ENCODE data around the gene SPSB1.

SPSB1 gene

DNA sequence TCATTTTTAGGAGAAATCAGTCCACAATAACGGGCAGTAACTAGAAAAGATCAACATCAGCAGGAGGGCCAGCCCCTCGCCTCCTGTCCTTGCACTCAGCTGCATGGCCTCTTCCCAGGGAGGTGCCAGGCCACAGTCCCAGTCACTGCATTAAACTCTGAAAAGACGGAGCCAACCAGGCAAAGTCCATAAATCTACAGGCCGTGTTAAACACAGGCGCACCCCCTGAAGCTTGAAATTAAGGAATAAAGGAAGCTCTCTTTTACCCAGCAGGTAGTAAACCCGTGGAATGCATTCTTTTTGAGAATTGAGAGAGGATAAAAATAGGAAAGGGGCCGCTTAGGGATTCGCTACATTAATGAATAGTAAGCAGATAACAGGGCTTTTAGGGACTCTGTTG, 39.7 kb upstream of the SPSB1 start:
- H3F3A ChIP-seq (ENCODE audit: insufficient read depth, low read length): no peaks in the 10 kb centered on the region
- H2AFZ ChIP-seq (ENCODE audit: low read length): no peak overlapping the region
- no peaks in the 10 kb centered on the region for H3K9me2 ChIP-seq (replicated peaks; ENCODE audit: insufficient read depth, low read length)
- H3K79me2 ChIP-seq (ENCODE audit: low read length): no peaks in the 10 kb centered on the region
- H4K20me1 ChIP-seq (ENCODE audit: insufficient read depth, low read length): no peaks in the 10 kb centered on the region
- TF ChIP-seq EZH2phosphoT487 (IDR thresholded peaks at IDR 0.05; ENCODE audit: low read length) (no peak), EZH2 (optimal IDR thresholded peaks at IDR 0.05; ENCODE audit: low read depth, low read length) (no peak)
- TF ChIP-seq, protein P1, sequence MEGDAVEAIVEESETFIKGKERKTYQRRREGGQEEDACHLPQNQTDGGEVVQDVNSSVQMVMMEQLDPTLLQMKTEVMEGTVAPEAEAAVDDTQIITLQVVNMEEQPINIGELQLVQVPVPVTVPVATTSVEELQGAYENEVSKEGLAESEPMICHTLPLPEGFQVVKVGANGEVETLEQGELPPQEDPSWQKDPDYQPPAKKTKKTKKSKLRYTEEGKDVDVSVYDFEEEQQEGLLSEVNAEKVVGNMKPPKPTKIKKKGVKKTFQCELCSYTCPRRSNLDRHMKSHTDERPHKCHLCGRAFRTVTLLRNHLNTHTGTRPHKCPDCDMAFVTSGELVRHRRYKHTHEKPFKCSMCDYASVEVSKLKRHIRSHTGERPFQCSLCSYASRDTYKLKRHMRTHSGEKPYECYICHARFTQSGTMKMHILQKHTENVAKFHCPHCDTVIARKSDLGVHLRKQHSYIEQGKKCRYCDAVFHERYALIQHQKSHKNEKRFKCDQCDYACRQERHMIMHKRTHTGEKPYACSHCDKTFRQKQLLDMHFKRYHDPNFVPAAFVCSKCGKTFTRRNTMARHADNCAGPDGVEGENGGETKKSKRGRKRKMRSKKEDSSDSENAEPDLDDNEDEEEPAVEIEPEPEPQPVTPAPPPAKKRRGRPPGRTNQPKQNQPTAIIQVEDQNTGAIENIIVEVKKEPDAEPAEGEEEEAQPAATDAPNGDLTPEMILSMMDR (IDR thresholded peaks at IDR 0.05; ENCODE audit: low read length): no peak
- H3K4me2 ChIP-seq (ENCODE audit: low read depth, low read length): no peak overlapping the region
- H3K9ac ChIP-seq (ENCODE audit: low read length): no peak overlapping the region
- no peak overlapping the region for H3K4me3 ChIP-seq (ENCODE audit: low read length)
- no peak overlapping the region for H3K27ac ChIP-seq (ENCODE audit: low read length)
- no peak for DNase-seq
- no peaks in the 10 kb centered on the region for H3K9me3 ChIP-seq (replicated peaks; ENCODE audit: insufficient read depth, low read length)
- H3K36me3 ChIP-seq (replicated peaks; ENCODE audit: insufficient read depth, low read length): no peaks in the 10 kb centered on the region
- no peaks in the 10 kb centered on the region for H3K4me1 ChIP-seq (ENCODE audit: low read length)
- H3K27me3 ChIP-seq (replicated peaks; ENCODE audit: insufficient read depth, low read length): no peaks in the 10 kb centered on the region

DNA sequence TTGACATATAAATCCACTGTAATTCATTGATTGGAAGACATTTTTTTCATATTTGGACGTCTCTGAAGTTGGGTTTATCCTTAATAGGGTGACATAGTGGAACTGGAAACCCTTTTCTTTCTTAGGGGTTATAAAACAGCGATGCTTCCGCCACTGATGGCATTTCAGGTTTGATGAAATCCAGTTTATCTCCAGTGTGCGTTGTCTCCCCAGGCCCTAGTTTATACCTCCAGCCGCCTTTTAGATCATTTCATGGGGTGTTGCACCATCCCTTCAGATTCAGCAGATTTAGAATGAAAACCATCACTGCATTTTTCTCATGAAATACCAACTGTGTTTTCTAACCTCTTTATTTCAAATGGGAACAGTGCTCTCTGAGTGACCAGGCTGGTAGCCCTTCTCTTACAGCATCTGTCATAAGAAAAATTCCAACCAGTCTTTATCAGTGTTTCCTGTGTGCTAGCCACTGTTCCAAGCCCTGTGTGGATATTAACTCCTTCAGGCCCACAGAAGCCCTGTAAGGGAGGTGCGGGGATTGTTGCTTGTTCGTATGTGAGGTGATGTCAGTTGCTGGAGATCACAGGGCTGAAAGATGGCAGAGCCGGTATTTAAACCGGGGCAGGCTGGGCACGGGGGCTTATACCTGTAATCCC, 39.1 kb upstream of the SPSB1 start:
- H3K27me3 ChIP-seq (replicated peaks; ENCODE audit: insufficient read depth, low read length): no peaks in the 10 kb centered on the region
- no peak overlapping the region for H3K27ac ChIP-seq (ENCODE audit: low read length)
- H3K79me2 ChIP-seq (ENCODE audit: low read length): no peaks in the 10 kb centered on the region
- H3K4me3 ChIP-seq (ENCODE audit: low read length): no peak overlapping the region
- no peak overlapping the region for H3K9ac ChIP-seq (ENCODE audit: low read length)
- no peaks in the 10 kb centered on the region for H3F3A ChIP-seq (ENCODE audit: insufficient read depth, low read length)
- H3K9me2 ChIP-seq (replicated peaks; ENCODE audit: insufficient read depth, low read length): no peaks in the 10 kb centered on the region
- TF ChIP-seq EZH2phosphoT487 (IDR thresholded peaks at IDR 0.05; ENCODE audit: low read length) (no peak), EZH2 (optimal IDR thresholded peaks at IDR 0.05; ENCODE audit: low read depth, low read length) (no peak)
- TF ChIP-seq, protein P1 (IDR thresholded peaks at IDR 0.05; ENCODE audit: low read length): no peak
- no peak overlapping the region for H2AFZ ChIP-seq (ENCODE audit: low read length)
- no peak for DNase-seq
- no peaks in the 10 kb centered on the region for H4K20me1 ChIP-seq (ENCODE audit: insufficient read depth, low read length)
- no peaks in the 10 kb centered on the region for H3K36me3 ChIP-seq (replicated peaks; ENCODE audit: insufficient read depth, low read length)
- no peak overlapping the region for H3K4me2 ChIP-seq (ENCODE audit: low read depth, low read length)
- no peaks in the 10 kb centered on the region for H3K4me1 ChIP-seq (ENCODE audit: low read length)
- H3K9me3 ChIP-seq (replicated peaks; ENCODE audit: insufficient read depth, low read length): no peaks in the 10 kb centered on the region

DNA sequence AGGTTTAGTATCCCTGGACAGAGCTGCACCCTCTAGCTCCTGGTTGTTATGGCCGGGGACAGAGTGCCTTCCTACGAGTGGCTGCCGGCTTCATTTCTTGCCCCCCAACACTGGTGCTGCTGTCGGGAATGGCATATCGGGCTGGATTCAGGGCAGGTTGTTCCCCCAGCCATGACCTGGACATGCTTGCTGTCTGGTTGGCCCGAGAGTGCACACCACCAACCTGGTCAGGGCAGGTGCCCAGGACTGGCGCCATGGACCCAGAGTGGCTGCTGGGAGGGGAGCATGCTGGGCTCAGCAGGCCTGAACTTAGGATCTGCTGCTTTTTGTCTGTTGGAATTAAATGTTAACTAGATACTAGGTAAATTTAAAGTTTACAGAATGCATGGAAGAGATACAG, 36.4 kb upstream of the SPSB1 start:
- Histone ChIP-seq H3K27me3 (replicated peaks; ENCODE audit: insufficient read depth, low read length) (no peaks in the 10 kb centered on the region), H3F3A (ENCODE audit: insufficient read depth, low read length) (no peaks in the 10 kb centered on the region), H3K9ac (ENCODE audit: low read length) (no peak overlapping the region), H3K9me2 (replicated peaks; ENCODE audit: insufficient read depth, low read length) (no peaks in the 10 kb centered on the region), H3K9me3 (replicated peaks; ENCODE audit: insufficient read depth, low read length) (no peaks in the 10 kb centered on the region), H3K4me2 (ENCODE audit: low read depth, low read length) (no peak overlapping the region), H3K27ac (ENCODE audit: low read length) (no peak overlapping the region), H3K4me1 (ENCODE audit: low read length) (no peaks in the 10 kb centered on the region), H3K4me3 (ENCODE audit: low read length) (no peak overlapping the region), H4K20me1 (ENCODE audit: insufficient read depth, low read length) (no peaks in the 10 kb centered on the region), H3K79me2 (ENCODE audit: low read length) (no peaks in the 10 kb centered on the region), H3K36me3 (replicated peaks; ENCODE audit: insufficient read depth, low read length) (no peaks in the 10 kb centered on the region), H2AFZ (ENCODE audit: low read length) (no peak overlapping the region)
- DNase-seq: no peak
- TF ChIP-seq, protein P1 (IDR thresholded peaks at IDR 0.05; ENCODE audit: low read length): no peak
- TF ChIP-seq EZH2phosphoT487 (IDR thresholded peaks at IDR 0.05; ENCODE audit: low read length) (no peak), EZH2 (optimal IDR thresholded peaks at IDR 0.05; ENCODE audit: low read depth, low read length) (no peak)
